Peyer's patch (tissue), 4 donors: ENCODE measurements around the gene TARS2. TPM values are rescaled to one million over a fixed set of nuclear protein-coding genes. Genes with fewer than 3 reads are reported as not detected.

Source experiments
- DNase-seq, 3 donors: peaks; one replicate each; pipeline ENCODE4 v3.0.0-alpha.2; 2017 to 2019
- H3K27ac ChIP-seq, 4 donors: fragments of 200-600 bp; sonication (generic); one replicate each; pipeline ENCODE4 v1.5.1; 2016 to 2019
- H3K27me3 ChIP-seq, 2 donors: fragments of 200-600 bp; sonication (generic); one replicate each; pipeline ENCODE4 v1.5.1; 2019
- H3K36me3 ChIP-seq, 3 donors: fragments of 200-600 bp; sonication (generic); one replicate each; pipeline ENCODE4 v1.5.1; 2016 to 2019
- H3K4me1 ChIP-seq, 4 donors: fragments of 200-600 bp; sonication (generic); one replicate each; pipeline ENCODE4 v1.5.1; 2016 to 2019
- H3K4me3 ChIP-seq, 4 donors: fragments of 200-600 bp; sonication (generic); 1 replicate in 3 of 4; 2 replicates in 1 of 4; pipeline ENCODE4 v1.5.1; 2016 to 2019; ENCODE audit warnings: mild to moderate bottlenecking in 1 of 4
- H3K9me3 ChIP-seq, 4 donors: fragments of 200-600 bp; sonication (generic); one replicate each; pipeline ENCODE4 v1.5.1; 2016 to 2019; ENCODE audit warnings: mild to moderate bottlenecking in 1 of 4
- CTCF ChIP-seq, 6 experiments: fragments of 450-650 bp in 4 of 6; fragments of 200-600 bp in 2 of 6; sonication (generic) in 1 of 6; IDR thresholded peaks; one replicate each; pipeline ENCODE4 v1.5.1; 2017 to 2019; ENCODE audit warnings: antibody characterized with exemption in 6 of 6, mild to moderate bottlenecking in 3 of 6, moderate library complexity in 1 of 6
- POLR2A ChIP-seq, 2 donors: fragments of 450-650 bp; IDR thresholded peaks; one replicate each; pipeline ENCODE4 v1.5.1; 2017; ENCODE audit warnings: antibody characterized with exemption in 2 of 2, mild to moderate bottlenecking in 2 of 2, moderate library complexity in 2 of 2
- total RNA-seq, 4 donors: library from RNA; depleted of rRNA; stranded (reverse); fragments of >200 nt; gene quantifications; one replicate each; pipeline ENCODE4 v1.1.0, GENCODE V29; 2016

Gene TARS2, protein sequence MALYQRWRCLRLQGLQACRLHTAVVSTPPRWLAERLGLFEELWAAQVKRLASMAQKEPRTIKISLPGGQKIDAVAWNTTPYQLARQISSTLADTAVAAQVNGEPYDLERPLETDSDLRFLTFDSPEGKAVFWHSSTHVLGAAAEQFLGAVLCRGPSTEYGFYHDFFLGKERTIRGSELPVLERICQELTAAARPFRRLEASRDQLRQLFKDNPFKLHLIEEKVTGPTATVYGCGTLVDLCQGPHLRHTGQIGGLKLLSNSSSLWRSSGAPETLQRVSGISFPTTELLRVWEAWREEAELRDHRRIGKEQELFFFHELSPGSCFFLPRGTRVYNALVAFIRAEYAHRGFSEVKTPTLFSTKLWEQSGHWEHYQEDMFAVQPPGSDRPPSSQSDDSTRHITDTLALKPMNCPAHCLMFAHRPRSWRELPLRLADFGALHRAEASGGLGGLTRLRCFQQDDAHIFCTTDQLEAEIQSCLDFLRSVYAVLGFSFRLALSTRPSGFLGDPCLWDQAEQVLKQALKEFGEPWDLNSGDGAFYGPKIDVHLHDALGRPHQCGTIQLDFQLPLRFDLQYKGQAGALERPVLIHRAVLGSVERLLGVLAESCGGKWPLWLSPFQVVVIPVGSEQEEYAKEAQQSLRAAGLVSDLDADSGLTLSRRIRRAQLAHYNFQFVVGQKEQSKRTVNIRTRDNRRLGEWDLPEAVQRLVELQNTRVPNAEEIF
- 10 to 100 TPM in 3 of 4 donors, 1 to 10 TPM in 1; 7.7 to 15.4 (median 12.3) TPM for total RNA-seq

DNA sequence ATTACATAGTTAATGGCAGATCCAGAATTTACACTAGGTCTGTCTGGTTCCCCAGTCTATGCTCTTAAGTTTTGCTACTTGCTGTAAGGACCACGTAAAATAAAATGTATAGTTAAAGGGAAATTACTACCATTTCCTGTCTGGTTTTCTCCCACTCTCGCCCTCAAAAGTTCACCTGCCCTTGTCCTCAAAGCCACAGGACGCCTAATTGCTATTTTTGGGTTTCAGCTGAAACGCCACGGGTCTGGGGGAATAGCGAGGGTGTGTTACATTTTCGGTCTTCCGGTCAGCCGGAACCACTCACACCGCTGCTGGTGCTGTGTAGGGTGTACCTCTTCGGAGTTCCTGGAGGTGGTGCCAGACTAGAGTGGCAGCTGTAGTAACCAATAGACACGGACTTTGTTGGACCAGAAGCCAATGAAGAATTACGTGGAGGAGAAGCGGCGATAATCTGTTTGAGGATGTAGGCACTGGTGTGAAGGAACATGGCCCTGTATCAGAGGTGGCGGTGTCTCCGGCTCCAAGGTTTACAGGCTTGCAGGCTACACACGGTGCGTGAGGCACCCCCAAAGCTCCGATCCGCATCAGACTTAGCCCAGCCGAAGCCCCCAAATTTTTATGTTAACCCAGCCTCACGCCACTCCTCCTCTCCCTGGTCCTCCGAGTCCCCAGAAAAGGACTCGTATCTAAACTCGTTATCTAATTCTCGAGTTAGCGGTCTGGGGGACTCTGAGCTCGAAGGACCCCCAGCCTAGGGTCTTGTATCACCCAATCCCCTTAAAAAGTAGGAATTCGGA lies at the start of gene TARS2:
Gene TARS2 (plus strand): TSS at position 454 of the 797 bp plus-strand sequence. CDS start 32 bp downstream, at position 486.
- peak; percentile 86 to 98 (median 93) for DNase-seq
- TF ChIP-seq CTCF (IDR thresholded peaks at IDR 0.05): peak; percentile 17 to 75 (median 66)
- TF ChIP-seq POLR2A (IDR thresholded peaks at IDR 0.05): peak; percentile 41 to 65
- peaks cover 0 to 20% (median 0%) of the 10 kb centered on the region in 3 donors for H3K36me3 ChIP-seq

GRCh38 chr1:150441121-150441520 lies 46.1 kb upstream of the TARS2 start:
- Histone ChIP-seq H3K9me3 (no peaks in the 10 kb centered on the region), H3K4me1 (no peaks in the 10 kb centered on the region), H3K4me3 (no peak overlapping the region), H3K27ac (no peak overlapping the region), H3K36me3 (peaks cover 0 to 52% (median 0%) of the 10 kb centered on the region in 3 donors), H3K27me3 (no peaks in the 10 kb centered on the region)
- no peak for TF ChIP-seq POLR2A (IDR thresholded peaks at IDR 0.05)
- TF ChIP-seq CTCF (IDR thresholded peaks at IDR 0.05): no peak
- DNase-seq: no peak

More for the DNA sequence above, at the start of gene TARS2:
- no peaks in the 10 kb centered on the region for H3K9me3 ChIP-seq
- no peaks in the 10 kb centered on the region for H3K27me3 ChIP-seq
- peak within 1 kb of the TSS; percentile 45 to 89 (median 80) for H3K27ac ChIP-seq
- H3K4me1 ChIP-seq: peaks cover 0 to 7% (median 2%) of the 10 kb centered on the region in 4 donors
- peak within 1 kb of the TSS; percentile 68 to 87 (median 72) for H3K4me3 ChIP-seq

DNA sequence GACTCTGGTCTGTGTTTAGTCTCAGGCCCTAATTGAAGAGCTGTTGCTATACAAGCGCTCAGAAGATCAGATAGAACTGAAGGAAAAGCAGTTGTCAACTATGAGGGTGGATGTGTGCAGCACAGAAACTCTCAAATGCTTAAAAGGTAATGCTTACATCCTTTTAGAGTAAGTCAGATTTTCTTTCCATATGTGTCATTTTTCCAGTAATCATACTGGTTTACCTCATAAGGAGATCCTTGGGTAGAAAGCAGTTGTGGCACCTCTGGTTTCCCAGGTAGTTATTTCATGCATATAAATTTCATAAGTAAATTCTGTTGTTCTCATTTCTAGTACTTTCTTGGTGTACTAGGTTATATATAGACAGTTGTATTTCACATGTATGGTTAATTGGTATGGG lies 43.0 kb upstream of the TARS2 start:
- Histone ChIP-seq H3K36me3 (peaks cover 0 to 75% (median 0%) of the 10 kb centered on the region in 3 donors), H3K9me3 (no peaks in the 10 kb centered on the region), H3K27ac (no peak overlapping the region), H3K4me1 (no peaks in the 10 kb centered on the region), H3K4me3 (no peak overlapping the region), H3K27me3 (no peaks in the 10 kb centered on the region)
- no peak for DNase-seq
- TF ChIP-seq CTCF (IDR thresholded peaks at IDR 0.05): no peak
- no peak for TF ChIP-seq POLR2A (IDR thresholded peaks at IDR 0.05)

- peaks cover 0 to 77% (median 0%) of the 10 kb centered on the region in 3 donors for H3K36me3 ChIP-seq
Measured at GRCh38 chr1:150456146-150456647, 31.0 kb upstream of the TARS2 start.

More at GRCh38 chr1:150456146-150456647, 31.0 kb upstream of the TARS2 start:
- no peak for DNase-seq
- TF ChIP-seq CTCF (IDR thresholded peaks at IDR 0.05): no peak
- Histone ChIP-seq H3K27ac (no peak overlapping the region), H3K4me3 (no peak overlapping the region), H3K4me1 (no peaks in the 10 kb centered on the region), H3K27me3 (no peaks in the 10 kb centered on the region), H3K9me3 (no peaks in the 10 kb centered on the region)
